ENCODE data around the gene FAIM2. TPM values are rescaled to one million over a fixed set of nuclear protein-coding genes. Genes with fewer than 3 reads are reported as not detected.

Gene FAIM2
- total RNA-seq, 1 experiment from 2014 or later = 0.09 TPM

- Mint-ChIP-seq H3K9me3 (ENCODE audit: unreplicated experiment) (no peaks in the 10 kb centered on the region), H3K4me1 (ENCODE audit: low read depth, unreplicated experiment) (no peaks in the 10 kb centered on the region), H3K27ac (ENCODE audit: unreplicated experiment) (no peak overlapping the region), H3K27me3 (ENCODE audit: insufficient read depth, unreplicated experiment) (no peaks in the 10 kb centered on the region), H3K4me3 (ENCODE audit: unreplicated experiment) (no peak overlapping the region), H3K36me3 (ENCODE audit: insufficient read depth, unreplicated experiment) (no peaks in the 10 kb centered on the region)
- POLR2A ChIA-PET = no interaction called here
- no peaks in the 10 kb centered on the region for H3K27me3 ChIP-seq (replicated peaks; ENCODE audit: control insufficient read depth, insufficient read depth, low read length)
- H3K36me3 ChIP-seq (ENCODE audit: control insufficient read depth, insufficient read depth, low read length) = no peaks in the 10 kb centered on the region
- CTCF ChIA-PET = no interaction called here
- H3K9me3 ChIP-seq = no peaks in the 10 kb centered on the region
- TF ChIP-seq CTCF (IDR thresholded peaks at IDR 0.05; ENCODE audit: insufficient read depth in 1 of 2, low read depth in 1 of 2, low read length in 1 of 2, severe bottlenecking in 1 of 2, unreplicated experiment in 1 of 2) = no peak
- no peak overlapping the region for H3K4me3 ChIP-seq (ENCODE audit: low read depth, low read length)
- intact Hi-C loops (cut with micrococcal nuclease; ENCODE audit: unreplicated experiment) = no loop called here
- H3K4me1 ChIP-seq = no peaks in the 10 kb centered on the region; the same call in 1 of the 2 replicates
- no peak for DNase-seq
- BruUV-seq (replicated peaks) = no TSS peak
Observed at GRCh38 chr12:49934505-49934904, 30.8 kb upstream of the FAIM2 start.

- H3K36me3 Mint-ChIP-seq (ENCODE audit: insufficient read depth, unreplicated experiment) = no peaks in the 10 kb centered on the region
- H3K27me3 Mint-ChIP-seq (ENCODE audit: insufficient read depth, unreplicated experiment) = no peaks in the 10 kb centered on the region
- H3K4me1 ChIP-seq = no peaks in the 10 kb centered on the region
- H3K27me3 ChIP-seq (replicated peaks; ENCODE audit: control insufficient read depth, insufficient read depth, low read length) = no peaks in the 10 kb centered on the region
- H3K9me3 Mint-ChIP-seq (ENCODE audit: unreplicated experiment) = no peaks in the 10 kb centered on the region
- no peaks in the 10 kb centered on the region for H3K9me3 ChIP-seq
- H3K4me1 Mint-ChIP-seq (ENCODE audit: low read depth, unreplicated experiment) = no peaks in the 10 kb centered on the region
- H3K4me3 ChIP-seq (ENCODE audit: low read depth, low read length) = no peak overlapping the region
- no peak overlapping the region for H3K27ac Mint-ChIP-seq (ENCODE audit: unreplicated experiment)
- no peak for TF ChIP-seq CTCF (IDR thresholded peaks at IDR 0.05; ENCODE audit: insufficient read depth in 1 of 2, low read depth in 1 of 2, low read length in 1 of 2, severe bottlenecking in 1 of 2, unreplicated experiment in 1 of 2)
- H3K36me3 ChIP-seq (ENCODE audit: control insufficient read depth, insufficient read depth, low read length) = no peaks in the 10 kb centered on the region
- ChIA-PET POLR2A (interaction anchor here (0.7 kb wide), 1 partner anchor 315 kb away, joined by 11 read pairs; no protein-coding TSS in a partner anchor), CTCF (interaction anchor here (0.7 kb wide), 1 partner anchor 33 kb away, joined by 4 read pairs; no protein-coding TSS in a partner anchor)
- BruUV-seq (replicated peaks) = no TSS peak
- no peak for DNase-seq
- no peak overlapping the region for H3K4me3 Mint-ChIP-seq (ENCODE audit: unreplicated experiment)
- intact Hi-C loops (cut with micrococcal nuclease; ENCODE audit: unreplicated experiment) = no loop called here
Observed at GRCh38 chr12:49933796-49934195, 30.1 kb upstream of the FAIM2 start.

- ChIA-PET CTCF (interaction anchor here (0.6 to 1.0 kb wide), 3 partner anchors 7 to 66 kb away, joined by 3 to 6 read pairs (median 3); no protein-coding TSS in a partner anchor), POLR2A (no interaction called here)
- Mint-ChIP-seq H3K4me1 (ENCODE audit: low read depth, unreplicated experiment) (no peaks in the 10 kb centered on the region), H3K9me3 (ENCODE audit: unreplicated experiment) (no peaks in the 10 kb centered on the region), H3K4me3 (ENCODE audit: unreplicated experiment) (no peak overlapping the region), H3K27me3 (ENCODE audit: insufficient read depth, unreplicated experiment) (no peaks in the 10 kb centered on the region), H3K36me3 (ENCODE audit: insufficient read depth, unreplicated experiment) (no peaks in the 10 kb centered on the region), H3K27ac (ENCODE audit: unreplicated experiment) (no peak overlapping the region)
- no peaks in the 10 kb centered on the region for H3K4me1 ChIP-seq
- BruUV-seq (replicated peaks) = no TSS peak
- H3K4me3 ChIP-seq (ENCODE audit: low read depth, low read length) = no peak overlapping the region
- TF ChIP-seq CTCF (IDR thresholded peaks at IDR 0.05; ENCODE audit: insufficient read depth in 1 of 2, low read depth in 1 of 2, low read length in 1 of 2, severe bottlenecking in 1 of 2, unreplicated experiment in 1 of 2) = no peak
- H3K9me3 ChIP-seq = no peaks in the 10 kb centered on the region
- intact Hi-C loops (cut with micrococcal nuclease; ENCODE audit: unreplicated experiment) = no loop called here
- no peak for DNase-seq
- no peaks in the 10 kb centered on the region for H3K27me3 ChIP-seq (replicated peaks; ENCODE audit: control insufficient read depth, insufficient read depth, low read length)
- H3K36me3 ChIP-seq (ENCODE audit: control insufficient read depth, insufficient read depth, low read length) = no peaks in the 10 kb centered on the region
Observed at GRCh38 chr12:49932533-49933130, 28.9 kb upstream of the FAIM2 start.

Data from Caco-2 (cell line).